Activated CD8-positive, alpha-beta memory T cell treated with anti-CD3 and anti-CD28 coated beads for 1 hour (primary cell): ENCODE measurements around the gene SMARCD1.

Experiments
- DNase-seq, 2 donors: peaks; one replicate each; pipeline ENCODE4 v3.0.0-alpha.2; 2020; ENCODE audit warnings: low read depth in 1 of 2; ENCODE audit errors: extremely low read depth in 1 of 2

The SMARCD1 gene

DNA sequence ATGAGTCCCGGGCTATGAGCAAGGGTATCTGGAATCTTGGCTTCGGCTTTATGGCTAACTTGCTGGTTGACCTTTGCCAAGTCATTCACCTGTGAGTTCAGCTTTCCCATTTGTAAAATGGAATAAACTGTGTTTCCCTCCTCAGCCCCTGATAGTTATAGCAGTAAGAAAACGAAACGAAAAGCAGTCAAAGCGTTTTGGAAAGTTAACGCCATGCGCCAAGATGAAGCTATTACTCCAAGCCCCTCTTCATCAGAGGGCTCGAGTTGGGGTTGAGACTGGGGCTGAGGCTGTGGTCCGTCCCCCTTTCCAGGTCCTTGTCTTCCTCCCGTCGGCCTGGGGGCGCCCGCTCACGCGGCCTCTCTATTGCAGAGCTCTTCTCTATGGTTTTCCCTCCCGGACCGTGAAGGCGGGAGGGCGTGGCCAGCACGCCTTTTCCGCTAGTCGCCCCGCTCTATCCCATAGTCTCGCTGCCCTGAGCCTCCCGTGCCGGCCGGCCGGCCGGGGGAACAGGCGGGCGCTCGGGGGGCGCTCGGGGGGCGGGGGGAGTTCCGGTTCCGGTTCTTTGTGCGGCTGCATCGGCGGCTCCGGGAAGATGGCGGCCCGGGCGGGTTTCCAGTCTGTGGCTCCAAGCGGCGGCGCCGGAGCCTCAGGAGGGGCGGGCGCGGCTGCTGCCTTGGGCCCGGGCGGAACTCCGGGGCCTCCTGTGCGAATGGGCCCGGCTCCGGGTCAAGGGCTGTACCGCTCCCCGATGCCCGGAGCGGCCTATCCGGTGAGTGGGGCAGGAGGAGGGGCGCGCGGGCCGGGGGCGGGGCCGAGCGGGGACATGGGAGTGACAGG is at the start of gene SMARCD1:
Gene SMARCD1, plus strand, starts transcription at position 568 of the 840 bp plus-strand sequence. Its CDS starts 28 bp downstream, at position 596.
- DNase-seq = peak; percentile 63 to 71

DNA sequence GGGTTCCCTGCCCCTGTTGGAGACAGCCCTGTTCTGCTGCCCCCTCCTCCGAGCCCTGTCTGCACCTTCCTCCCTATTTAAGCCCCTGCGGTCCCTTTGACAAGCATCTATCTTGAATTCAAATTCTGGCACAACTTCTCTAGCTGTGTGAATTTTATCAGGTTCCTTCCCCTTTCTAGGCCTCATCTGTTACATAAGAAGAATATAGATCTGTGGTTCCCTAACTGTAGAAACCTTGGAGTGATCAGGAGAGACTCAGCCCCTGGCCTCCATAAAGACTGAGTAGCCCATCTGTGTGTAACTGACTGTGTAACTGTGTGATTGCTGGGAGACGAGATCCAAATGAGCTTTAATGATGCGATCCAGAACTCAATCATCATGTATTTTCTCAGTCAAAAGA is 46.8 kb upstream of the SMARCD1 start:
- no peak for DNase-seq

DNA sequence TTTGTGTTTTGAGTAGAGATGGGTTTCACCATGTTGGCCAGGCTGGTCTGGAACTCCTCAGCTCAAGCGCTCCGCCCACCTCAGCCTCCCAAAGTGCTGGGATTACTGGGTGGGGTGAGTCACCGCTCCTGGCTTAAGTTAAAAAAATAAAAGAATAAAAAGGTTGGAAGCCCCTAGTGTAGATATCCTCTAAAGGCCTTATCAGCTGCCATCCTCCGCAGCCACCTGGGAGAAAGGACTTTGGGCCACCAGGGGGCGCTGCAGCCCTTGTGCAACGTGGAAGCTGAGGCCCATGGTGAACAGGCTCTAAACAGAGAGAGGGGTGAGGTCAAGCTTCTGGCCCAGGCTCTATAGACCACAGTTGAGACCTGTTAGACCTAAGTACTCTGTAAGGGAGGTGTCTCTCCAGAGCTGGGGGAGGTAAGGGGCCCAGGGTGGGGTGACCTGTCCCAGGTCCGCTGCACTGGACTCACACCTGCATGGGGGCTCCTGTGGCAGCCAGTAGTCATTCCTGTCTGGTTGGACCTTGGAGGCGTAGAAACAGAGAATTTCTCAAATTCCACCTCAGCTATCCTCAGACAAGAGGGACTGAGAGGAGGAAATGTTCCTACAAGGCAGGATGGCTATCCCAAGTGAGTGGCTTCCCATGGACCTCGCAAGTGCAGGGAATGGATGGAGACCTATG is 45.8 kb upstream of the SMARCD1 start:
- peak; percentile 61 to 84 for DNase-seq

DNA sequence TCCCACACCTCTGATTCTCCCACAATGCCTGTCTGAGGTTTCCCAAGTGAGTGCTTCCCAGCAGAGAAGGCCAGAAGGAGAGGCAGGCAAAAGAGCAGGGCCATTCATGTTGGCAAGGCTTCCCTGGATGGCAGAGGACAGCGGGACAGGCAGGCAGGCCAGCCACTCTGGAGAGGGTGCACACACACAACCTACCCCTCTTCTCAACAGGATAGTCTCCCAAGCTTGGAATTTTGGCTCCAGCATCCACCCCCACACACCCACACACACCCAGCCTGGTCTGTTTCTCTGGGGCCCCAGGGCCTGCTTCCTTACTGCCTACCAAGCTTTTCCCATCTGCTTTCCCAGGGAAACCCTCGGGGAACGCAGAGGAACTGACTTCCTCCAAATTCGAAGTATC is 44.5 kb upstream of the SMARCD1 start:
- no peak for DNase-seq

DNA sequence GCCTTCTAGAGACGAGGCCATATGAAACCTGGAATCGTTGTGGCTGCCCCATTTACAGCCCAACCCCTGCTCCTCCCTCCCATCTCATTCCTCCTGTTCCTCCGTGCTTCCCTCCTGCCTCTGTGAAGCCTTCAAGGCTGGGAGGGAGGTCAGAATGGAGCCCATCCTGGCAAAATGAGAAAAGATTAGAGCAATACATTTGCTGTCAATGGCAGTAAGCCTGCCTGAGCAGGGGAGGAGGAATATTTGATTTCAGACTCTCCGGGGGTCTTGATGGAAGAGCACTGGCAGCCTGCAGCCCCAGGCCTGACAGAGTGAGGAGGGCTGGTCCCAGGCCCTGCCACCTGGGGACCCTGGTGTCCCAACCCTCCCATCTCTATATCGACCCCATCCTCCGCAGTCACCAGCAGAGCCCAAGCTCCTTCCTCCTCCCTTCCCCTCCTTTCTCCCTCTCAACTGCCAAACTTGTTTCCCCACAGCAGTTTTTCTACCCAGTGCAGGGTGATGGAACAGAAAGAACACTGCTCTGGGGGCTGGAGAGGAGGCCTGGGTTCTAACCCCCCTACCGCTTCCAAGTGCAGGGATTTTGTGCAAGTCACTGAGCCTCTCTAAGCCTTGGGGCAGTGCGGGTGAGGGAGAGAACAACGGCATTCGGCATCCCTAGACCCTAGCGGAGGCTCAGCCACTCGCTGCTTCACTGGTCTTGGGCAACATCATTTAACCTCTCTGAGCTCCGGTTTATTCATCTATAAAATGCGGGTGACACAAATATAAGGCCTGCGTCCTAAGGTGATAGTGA is 43.9 kb upstream of the SMARCD1 start:
- DNase-seq = no peak

DNA sequence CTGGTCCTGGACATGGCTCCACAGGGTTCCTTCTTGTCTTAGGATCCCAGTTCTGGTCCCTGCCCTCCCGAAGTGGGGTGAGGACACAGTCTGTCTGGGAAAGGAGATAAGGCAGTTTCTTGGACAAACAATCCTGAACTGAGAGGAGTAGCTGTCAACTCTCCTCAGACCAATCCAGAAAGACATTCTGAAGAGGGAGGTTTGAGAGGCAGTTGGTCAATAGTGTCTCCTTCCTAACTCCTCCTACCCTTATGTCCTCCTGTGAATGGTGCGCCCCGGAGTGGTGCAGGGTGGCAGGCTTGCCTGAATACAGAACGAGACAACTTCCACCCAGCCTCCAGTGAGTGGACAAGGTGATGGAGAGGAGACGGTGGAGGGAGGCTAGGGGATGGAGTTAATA is 43.2 kb upstream of the SMARCD1 start:
- DNase-seq = no peak

DNA sequence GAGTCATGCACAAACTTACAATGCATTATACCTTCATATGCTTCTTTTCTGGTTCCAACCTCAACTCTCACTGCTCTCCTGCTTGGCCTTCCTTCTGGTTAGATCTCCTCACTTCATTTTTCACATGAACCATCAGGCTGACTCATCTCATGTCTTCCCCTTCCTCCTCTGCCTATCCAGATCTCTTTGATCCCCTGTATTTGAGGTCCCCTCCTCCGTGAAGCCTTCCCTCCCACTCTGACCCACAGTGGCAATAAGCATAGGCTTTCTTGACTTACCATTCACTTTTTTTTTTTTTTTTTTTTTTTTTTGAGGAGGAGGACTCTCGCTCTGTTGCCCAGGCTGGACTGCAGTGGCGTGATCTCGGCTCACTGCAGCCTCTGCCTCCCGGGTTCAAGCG is 42.4 kb upstream of the SMARCD1 start:
- DNase-seq = no peak

DNA sequence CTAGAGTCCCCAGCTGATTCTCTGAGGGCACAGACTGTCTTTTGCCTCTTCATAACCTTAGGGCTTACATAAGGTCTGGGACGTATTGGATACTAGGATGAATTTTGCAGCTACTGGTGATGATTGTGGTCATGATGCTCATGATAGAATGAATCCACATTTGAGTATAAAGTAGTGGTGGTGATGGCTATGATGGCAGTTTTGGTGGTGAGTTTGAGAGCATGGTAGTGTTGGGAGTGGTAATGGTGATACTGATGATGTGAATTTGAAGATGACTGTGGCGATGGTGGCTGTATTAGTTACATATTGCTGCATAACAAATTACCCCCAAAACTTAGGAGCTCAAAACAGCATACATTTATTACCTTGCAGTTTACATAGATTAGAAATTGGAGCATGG is 41.8 kb upstream of the SMARCD1 start:
- no peak for DNase-seq

DNA sequence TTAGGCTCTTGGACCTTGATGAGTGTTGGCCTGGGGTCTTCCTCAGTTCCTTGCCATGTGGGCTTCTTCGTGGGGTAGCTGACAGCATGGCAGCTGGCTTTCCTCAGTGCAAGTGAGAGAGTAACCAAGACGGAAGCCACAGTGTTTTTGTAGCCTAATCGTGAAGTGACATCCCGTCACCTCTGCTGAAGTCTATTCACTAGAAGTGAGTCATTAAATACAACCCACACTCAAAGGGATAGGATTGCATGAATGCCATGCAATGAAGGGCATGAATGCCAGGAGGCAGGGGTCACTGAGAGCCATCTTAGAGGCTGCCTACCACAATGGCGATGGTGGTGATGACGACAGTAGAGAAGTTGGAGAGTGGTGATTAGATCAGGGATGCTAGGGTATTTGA is 41.3 kb upstream of the SMARCD1 start:
- DNase-seq = no peak

DNA sequence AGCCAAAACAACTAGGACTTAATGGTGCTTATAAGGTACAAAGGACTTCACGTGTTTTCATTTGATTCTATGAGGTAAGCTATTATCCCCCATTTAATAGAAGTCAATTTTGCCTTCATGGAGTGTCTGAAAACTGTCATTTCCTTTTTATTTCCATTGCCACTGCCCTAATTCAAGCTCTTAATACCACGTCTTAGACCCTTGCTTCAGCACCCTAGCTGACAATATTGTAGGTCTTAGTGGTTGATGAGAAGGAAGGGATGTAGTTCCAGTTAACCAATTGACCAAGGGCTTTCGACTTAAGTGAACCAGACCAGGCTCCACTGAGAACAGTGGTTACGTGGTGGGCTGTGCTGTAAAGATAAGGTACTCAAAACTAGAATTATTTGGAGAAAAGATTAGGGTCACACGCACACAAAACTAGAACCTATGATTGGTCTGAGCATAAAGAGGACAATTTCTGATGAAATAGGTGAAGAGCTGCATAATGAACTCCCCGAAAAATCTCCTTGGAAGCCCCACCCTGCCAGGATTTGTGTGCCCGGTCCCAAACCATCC is 37.4 kb upstream of the SMARCD1 start:
- no peak for DNase-seq

DNA sequence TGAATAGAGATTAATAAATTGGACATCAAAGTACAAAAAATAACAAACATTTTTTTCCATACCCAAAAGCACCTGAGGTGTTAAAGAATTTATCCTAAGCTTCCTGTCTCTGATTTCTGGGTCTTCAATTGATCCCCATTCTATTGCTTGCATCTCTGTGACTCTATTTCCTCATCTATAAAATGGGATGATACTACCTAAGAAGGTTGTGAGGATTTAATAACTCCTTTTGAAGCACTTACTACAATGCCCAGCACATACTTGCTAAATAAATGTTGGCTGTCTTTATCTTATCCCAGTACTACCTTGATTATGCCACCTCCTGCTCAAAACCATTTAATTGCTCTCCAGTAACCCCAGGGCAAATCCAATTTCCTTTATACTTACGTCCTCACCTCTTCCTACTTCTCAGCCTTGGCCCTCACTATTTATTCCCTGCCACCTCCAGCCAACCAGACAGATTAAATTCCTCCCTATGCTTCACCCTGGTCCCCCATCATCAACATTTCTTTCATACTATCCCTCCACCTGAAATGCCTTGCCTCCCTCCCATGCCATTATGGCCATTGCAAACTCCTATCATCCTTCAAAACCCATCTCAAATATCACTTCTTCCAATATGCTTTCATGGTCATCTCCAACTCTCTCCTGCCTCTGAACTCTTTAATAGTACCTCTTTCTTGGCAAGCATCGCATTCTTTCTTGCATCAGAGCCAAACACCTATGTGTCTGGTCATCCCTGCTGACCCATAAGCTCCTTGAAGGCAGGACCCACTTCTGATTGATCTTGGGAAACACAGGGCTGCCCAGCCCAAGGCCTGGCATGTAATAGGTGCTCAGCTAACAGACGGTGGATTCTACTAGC is 35.7 kb upstream of the SMARCD1 start:
- no peak for DNase-seq

DNA sequence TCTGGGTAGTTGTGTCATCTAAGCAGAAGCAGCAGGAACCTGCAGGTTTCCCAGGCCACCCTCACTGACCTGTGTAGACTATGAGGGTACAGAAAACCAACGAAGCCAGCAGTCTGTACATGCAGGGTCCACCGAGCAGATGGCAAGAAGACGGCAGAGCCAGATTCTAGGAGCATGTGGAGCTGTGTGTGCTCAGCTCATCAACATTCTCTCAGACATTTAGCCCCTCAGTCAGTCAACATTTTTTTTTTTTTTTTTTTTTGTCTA is 35.1 kb upstream of the SMARCD1 start:
- DNase-seq = no peak

DNA sequence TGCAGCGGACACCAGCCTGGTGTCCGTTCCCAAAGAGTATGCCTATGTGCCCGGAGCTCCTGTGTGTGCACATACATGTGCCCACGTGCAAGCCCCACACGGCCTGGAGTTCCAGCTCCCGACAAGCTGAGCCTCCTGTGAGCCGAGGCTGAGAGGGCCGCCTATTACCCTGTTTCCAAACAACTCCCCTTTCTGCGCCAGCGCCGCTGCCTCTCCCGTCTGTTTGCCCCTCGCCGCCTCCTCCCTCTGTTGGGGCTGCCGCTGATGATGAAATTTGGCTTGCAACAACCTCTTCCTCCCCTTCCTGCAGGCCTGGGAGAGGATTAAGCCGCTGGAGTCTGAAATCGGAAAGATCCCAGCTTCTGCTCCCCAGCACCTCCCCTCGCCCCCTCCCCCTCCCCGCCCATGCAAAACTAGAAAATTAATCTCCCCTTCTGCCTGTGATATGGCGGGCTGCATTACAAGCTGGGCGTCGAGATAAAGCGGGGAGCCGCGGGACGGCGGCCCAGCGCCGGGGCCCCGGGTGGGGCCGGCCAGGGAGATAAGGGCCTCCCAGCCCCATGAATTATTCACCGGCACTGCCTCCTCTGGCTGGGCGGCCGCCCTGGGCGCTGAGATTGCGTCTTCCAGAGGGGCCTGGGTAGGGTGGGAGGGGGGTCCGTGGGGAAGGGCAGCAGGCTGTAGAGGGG is 34.6 kb upstream of the SMARCD1 start:
- no peak for DNase-seq

DNA sequence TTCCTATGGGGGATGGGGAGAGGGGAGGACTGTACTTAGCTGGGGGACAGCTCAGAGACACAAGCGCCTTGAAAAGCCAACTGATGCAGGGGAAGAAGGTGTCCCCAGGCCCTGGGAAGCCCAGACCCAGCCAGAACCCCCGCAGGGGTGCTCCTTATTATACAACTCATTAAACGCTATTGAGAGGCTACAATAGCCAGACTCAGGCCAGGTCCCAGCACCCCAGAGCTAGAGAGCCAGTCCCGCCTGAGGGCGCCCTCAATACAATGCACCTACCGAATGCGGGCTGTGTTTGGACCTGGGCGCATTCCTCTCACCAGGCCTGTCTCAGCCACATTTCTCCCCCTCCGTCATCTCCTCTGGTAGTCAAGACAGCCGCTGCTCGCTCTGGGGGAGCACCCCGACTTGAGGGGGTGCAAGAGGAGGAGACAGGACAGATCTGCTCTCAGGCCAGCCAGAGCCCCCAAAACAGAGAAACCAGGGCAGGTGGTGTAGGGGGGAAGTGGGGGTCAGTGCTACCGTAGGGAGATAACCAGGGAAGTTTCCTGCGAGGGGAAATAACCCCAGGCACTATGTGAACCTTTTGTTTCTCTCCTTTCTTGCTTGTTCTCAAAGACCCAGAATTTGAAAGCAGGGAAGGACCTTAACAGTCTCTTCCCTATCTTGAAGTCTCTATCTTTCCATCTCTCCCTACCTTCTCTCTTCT is 33.9 kb upstream of the SMARCD1 start:
- no peak for DNase-seq

DNA sequence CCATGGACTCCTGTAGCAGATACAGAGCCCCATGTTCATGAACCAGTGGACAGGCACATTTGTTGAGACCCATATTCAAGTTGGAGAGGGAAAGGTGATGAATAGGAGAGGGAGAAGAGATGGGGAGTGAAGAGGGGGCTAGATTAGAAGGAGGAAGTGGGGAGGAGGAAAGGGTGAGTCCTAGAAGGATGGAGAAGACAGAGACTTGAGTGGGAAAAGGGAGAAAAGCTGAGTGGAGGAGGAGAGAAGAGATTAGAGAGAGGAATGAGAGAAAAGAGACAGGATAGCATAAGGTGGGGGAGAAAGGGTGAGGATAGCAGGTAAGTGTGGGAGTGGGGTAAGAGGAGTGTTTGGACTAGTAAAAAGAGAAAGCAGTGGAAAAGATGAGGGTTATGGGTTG is 32.6 kb upstream of the SMARCD1 start:
- no peak for DNase-seq

DNA sequence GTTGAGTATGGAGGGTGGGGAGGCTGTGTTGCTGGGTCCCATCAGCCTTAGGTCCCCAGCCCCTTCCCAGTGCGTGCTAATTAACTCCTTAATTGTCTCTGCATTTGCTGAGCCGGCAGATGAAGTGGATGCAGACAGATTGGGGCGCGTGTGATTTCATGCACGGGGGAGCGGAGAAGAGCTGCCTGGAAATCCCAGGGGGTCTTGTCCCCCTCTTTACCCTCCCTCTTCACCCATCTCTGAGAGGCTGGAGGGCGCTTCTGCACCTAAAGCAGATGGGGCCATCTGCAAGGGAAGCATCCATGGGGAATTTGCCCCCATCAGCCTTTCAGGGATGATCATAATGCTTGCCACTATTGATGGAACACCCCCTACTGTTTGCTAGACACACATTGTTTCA is 32.2 kb upstream of the SMARCD1 start:
- DNase-seq = no peak

DNA sequence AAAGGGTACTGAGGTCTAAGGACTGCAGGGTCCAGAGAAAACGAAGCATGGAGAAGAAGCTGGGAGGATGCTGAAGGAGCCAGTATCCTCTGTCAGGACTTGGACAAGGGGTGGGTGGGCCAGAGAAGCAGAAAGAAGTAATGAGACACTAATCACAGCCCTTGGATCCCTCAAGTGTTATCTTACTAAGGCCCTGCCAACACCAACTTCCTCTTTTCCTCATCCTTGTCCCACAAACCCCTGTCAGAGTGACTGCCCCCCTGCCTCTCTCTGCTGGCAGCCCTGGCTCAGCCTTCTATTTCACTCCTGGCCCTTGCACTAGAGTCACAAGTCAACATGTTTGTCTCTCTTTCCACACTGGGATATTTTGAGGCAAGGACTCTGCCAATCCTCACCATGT is 31.6 kb upstream of the SMARCD1 start:
- DNase-seq = no peak

DNA sequence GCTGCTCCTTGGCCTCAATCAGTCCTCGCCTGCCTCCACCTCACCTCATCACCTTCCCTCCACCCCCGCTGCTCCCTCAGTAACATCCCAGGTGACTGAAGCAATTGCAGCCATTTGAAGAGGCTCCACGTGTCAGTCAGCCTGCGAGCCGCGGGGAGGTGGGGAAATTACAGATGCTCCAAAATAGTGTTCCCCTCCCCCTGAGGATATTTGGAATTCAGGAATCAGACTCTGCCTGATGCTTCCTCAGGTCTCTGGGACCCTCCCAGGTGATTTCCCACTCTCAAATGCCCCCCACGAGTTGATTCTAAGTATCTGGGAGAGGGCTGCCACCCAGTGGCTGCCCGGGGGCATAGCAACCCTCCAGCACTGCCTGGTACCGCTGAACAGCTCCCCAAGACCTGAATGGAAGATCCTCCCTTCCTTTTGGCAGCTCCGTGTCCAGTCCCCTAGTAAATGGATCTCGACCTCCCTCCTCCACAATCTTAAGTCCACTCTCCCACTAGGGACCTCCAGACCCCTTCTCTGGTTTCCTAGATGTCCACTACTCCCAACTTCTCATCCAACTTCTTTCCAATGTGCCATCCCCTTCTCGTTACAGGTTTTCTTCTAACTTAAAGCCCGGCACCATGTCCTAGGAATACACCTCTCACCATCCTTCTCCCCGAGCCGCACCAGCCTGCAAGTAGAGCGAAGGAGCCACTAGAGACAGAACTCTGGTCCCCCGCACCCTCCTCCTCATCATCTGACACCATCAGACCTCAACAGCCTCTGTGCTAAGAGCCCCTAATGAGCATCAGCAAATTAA is 29.1 kb upstream of the SMARCD1 start:
- peak in 1 of 2 donors; percentile 36 for DNase-seq

DNA sequence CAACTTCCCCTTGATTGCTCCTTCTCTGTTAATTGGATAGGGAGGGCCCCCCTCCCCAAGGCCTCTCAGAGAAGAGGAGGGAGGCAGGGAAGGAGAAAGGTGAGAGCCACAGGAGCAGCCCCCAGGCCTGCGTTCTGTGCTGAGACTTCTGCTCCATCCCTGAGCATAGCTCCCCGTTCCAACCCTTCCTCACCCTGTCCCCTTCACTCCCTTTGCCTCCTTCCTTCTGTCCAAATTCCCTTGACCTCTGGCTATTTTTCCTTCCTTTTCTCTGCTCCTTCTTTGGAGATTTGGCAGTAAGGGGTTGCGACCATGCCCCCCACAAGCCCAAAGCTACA is 28.5 kb upstream of the SMARCD1 start:
- no peak for DNase-seq
